ENCODE results near the gene OR10G3.

The OR10G3 gene

GRCh38 chr14:21535545-21536417 is 44.1 kb downstream of the OR10G3 start:
- no peak for DNase-seq (ENCODE audit: low read depth in 2 of 2)

DNA sequence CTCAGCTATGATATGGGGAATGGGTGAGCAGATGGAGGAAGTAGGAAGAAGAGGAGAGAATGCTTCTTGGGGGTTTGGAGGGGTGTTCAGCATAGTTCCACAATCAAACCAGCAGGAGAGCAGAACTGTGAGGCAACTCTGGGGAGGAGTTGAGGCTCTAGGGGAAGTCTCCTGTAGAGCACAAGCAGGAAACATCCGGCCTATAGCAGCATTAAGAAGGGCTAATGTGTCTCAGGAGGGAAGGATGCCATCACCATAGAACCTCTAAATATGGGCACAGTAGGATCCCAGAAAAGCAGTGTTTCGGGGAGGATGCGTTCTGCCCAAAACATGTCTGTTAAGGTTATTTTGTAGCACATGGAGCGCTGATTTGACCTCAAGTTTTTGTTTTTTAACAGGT is 45.3 kb downstream of the OR10G3 start:
- no peak for DNase-seq (ENCODE audit: low read depth in 2 of 2)

DNA sequence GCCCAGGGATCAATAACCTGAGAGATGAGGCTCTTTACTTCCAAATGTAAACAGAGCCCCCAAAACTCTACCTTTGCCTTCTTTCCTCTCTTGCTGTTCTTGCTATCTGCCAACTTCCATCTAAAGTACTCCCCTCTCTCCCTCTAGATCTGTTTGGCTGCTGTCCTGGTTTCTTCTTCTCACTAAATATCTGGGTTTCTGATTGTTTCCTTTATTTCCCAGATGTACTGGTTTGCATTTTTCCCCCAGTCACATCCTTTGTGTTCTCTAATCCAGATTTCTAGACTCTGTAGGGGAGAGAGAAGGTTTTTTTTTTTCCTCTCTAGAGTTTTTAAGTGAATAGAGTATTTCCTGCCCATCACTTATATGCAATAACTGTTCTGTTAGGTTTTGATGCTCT is 46.6 kb downstream of the OR10G3 start:
- DNase-seq (ENCODE audit: low read depth in 2 of 2) = no peak

GRCh38 chr14:21529515-21529914 is 50.4 kb downstream of the OR10G3 start:
- no peak for DNase-seq (ENCODE audit: low read depth in 2 of 2)

DNA sequence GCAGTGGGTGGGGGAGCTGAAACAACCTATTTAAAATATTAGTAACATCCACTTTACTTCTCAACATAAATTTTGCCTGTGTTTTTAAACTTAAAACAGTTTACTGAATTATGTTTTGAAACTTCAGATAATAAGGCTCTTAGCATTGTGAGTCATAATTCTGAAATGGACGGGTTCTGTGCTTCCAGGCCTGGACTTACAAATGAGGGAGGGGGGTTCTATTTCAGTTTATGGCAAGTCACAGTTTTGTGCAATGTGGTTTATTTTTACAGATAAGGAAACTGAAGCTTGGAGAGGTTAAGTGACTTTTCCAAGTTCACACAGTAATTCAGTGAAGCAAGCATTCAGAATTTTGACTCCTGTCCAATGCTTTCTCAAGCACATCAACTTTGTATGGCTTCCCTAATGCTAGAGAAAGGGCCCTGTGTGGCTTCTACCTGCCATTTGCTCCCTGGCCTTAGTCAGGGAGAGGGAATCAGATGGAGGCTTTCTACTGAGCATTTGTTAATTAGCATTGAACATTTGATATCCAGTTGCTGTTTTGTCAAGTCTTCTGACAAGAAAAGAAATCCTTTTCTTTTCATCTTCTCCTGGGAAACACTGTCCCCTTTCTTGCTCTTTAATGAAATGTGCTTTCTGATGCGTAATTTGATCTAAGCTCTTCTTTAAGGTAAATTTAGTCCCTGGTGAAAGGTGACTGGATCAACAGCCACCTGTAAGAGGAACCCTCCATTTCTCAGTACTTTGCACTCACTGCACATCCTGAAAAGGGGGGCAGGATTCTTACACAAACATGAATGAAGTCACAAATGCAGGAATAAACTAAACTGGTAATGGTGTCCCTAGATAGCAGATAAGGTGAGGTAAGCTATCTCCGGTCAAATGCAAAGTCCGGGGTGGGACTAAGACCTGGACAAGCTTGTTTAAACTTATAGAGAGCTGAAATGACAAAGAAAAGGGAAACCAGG is 51.2 kb downstream of the OR10G3 start:
- DNase-seq (ENCODE audit: low read depth in 2 of 2) = no peak

DNA sequence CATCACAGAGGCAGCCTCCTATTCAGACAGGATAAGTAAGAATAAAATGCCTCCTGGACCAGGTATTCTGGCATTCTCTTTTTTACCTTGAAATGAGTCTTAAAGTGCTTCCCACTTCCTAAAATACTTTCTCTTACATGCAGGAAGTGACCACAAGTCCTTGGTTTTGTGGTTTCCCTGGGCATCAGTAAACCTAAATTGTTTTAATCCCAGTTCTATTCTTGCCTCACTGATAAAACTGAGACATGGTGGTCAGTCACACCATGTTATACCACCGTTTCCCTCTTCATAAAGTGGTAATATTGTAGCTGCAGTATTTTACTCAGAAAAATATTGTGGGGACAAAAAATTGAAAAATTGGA is 52.6 kb downstream of the OR10G3 start:
- DNase-seq (ENCODE audit: low read depth in 2 of 2) = no peak

DNA sequence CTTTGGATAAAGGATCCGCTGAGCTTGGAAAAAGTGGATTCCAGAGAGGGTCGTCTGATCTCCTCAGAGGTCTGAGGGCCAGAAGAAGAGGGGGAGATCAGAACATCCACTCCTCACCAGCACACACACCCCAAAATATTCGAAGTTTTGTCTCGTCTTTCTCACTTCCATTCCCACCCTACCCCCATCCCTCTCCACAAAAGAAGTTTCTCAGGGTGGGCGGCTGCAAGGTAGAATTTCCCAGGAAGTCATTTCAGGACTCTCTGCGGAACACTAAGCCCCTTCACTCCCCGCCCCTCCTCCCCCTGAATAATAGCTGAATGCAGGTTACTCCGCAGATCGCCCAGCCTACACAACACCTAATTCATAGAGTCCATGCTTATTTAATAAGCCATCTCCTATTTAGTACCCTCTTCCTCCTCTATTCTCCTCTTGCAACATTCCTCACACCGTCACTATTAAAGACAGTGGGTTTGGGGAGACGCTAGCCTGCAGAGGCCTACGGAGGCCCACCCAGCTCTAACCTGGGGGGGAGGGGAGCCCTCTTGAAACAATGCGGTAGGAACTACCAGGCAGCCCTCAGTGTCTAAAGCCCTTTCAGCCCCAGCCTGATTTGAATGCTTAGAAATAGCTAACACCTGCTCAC is 53.1 kb downstream of the OR10G3 start:
- no peak for DNase-seq (ENCODE audit: low read depth in 2 of 2)

- peak; percentile 59 to 69 for DNase-seq (ENCODE audit: low read depth in 2 of 2)
These were observed 53.8 kb downstream of the OR10G3 start, which contains the start of gene SALL2 for GRCh38 chr14:21525962-21526671. TSS of gene SALL2 (minus strand) at chr14:21526346. CDS start at chr14:21526127, 219 bp downstream.

- no peak for DNase-seq (ENCODE audit: low read depth in 2 of 2)
These were observed 54.3 kb downstream of the OR10G3 start for GRCh38 chr14:21525571-21525961.

- DNase-seq (ENCODE audit: low read depth in 2 of 2) = no peak
These were observed 55.0 kb downstream of the OR10G3 start for GRCh38 chr14:21524575-21525490.

DNA sequence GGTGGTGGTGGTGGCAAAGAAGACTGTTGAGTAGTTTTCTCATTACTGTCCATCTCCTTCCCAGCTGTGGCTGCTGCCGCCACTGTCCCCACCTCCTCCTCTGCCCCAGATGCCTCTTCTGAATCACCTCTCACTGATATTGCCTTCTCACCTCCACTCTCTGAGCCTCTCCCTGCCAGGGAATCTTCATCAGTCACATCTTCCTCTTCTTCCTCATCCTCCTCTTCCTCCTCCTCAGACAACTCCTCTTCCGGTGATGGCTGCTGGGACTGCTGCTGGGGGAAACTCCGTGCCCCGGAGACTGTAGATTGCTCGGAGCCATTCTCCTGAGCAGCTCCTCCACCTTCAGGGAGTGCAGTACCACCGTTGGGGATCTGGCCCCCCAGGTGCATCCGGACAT is 56.7 kb downstream of the OR10G3 start:
- DNase-seq (ENCODE audit: low read depth in 2 of 2) = no peak

DNA sequence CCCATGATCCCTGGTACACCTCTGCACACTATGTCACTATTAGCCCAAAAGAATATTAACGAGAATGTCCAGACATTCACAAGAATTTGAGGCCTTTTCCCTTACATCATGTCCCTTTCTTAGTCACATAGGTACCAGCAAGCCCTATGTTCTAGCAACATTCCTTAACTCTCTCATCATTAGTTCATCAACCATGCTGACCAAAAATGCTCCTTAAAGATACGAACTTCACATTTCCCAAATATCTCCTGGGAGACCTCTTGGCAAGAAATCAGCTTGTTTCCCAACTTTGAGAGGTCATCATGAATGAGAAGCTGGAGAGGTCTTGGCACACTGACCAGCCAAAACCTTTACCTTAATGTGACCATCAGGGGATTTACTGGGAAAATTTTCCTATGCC is 58.4 kb downstream of the OR10G3 start:
- no peak for DNase-seq (ENCODE audit: low read depth in 2 of 2)

GRCh38 chr14:21520767-21521166 is 59.1 kb downstream of the OR10G3 start:
- DNase-seq (ENCODE audit: low read depth in 2 of 2) = no peak

DNA sequence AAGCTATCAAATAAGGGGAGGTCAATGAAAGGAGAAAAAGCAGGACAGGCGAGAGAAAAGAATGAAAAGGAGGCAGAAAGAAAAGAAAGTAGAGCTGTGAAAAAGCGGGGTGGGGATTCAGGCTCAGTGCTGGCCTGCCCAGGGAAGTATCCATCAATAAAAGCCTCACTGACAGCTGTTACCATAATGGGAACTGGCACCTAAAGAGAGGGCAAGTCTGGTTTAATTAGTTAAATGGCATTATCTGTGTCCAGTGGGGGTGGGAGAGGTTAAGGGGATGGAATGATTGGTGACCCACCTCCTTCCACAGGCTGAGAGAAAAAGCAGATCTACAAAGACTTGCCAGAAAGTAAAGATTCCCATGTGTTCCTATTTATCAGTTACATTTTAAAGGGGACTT is 61.2 kb downstream of the OR10G3 start:
- DNase-seq (ENCODE audit: low read depth in 2 of 2) = no peak

Measured in stimulated activated CD4-positive, alpha-beta T cell treated with anti-CD3 and anti-CD28 coated beads, Interleukin-4, amount 100 ng/mL, for 48 hours (primary cell).